IMR-90 (cell line): ENCODE measurements around the gene SYNE3. TPM values are rescaled to one million over a fixed set of nuclear protein-coding genes. Genes with fewer than 3 reads are reported as not detected.

Source experiments
- ATAC-seq: fragments of 200-7000 bp; cut with Tn5 transposase; 2 replicates; pipeline ENCODE4 v1.9.1; 2020; ENCODE audit warnings: low read depth, mild to moderate bottlenecking, moderate library complexity
- BruUV-seq: library from RNA; stranded (reverse); fragments of 400-500 nt; replicated peaks from 2 replicates; lab custom pipeline; 2021; lab: Mats Ljungman, UMichigan
- CTCF ChIA-PET: fragments of 300-600 bp; formaldehyde crosslinking; extraction: SDS; loops from one replicate; lab custom pipeline; 2021; ENCODE audit warnings: antibody characterized with exemption; lab: Yijun Ruan, JAX
- POLR2A ChIA-PET: fragments of 300-600 bp; sonication (Branson Sonifier 250); formaldehyde crosslinking; loops from one replicate; lab custom pipeline; 2022; ENCODE audit warnings: antibody characterized with exemption; ENCODE audit not compliant: unreplicated experiment; lab: Charles Lee
- DNase-seq: peaks from one replicate; pipeline ENCODE4 v3.0.0; 2013
- H2AFZ ChIP-seq: replicated peaks from 2 replicates; pipeline ENCODE3; 2013; ENCODE audit warnings: low read length, mild to moderate bottlenecking; ENCODE audit not compliant: poor library complexity
- H2AK5ac ChIP-seq: 2 replicates; pipeline ENCODE4 v1.6.1; 2013; ENCODE audit warnings: low read depth, low read length, inconsistent platforms
- H2AK9ac ChIP-seq: replicated peaks from 2 replicates; pipeline ENCODE3; 2013; ENCODE audit warnings: mild to moderate bottlenecking, low read depth, low read length, moderate library complexity; ENCODE audit not compliant: poor library complexity
- H2BK120ac ChIP-seq: 2 replicates; pipeline ENCODE4 v1.6.1; 2013; ENCODE audit warnings: low read depth, low read length, inconsistent platforms
- H2BK15ac ChIP-seq: 3 replicates; pipeline ENCODE4 v1.6.1; 2013; ENCODE audit warnings: low read depth, low read length, inconsistent platforms
- H2BK20ac ChIP-seq: 2 replicates; pipeline ENCODE4 v1.6.1; 2013; ENCODE audit warnings: low read depth, mild to moderate bottlenecking, inconsistent platforms, low read length, moderate library complexity
- H2BK5ac ChIP-seq: 2 replicates; pipeline ENCODE4 v1.6.1; 2013; ENCODE audit warnings: mild to moderate bottlenecking, low read depth, low read length, inconsistent platforms; ENCODE audit not compliant: poor library complexity, severe bottlenecking
- H3K14ac ChIP-seq: replicated peaks from 2 replicates; pipeline ENCODE4 v1.6.1; 2013; ENCODE audit warnings: low read depth, low read length, inconsistent platforms
- H3K18ac ChIP-seq: 2 replicates; pipeline ENCODE4 v1.6.1; 2013; ENCODE audit warnings: low read depth, low read length, control low read depth
- H3K23ac ChIP-seq: 2 replicates; pipeline ENCODE4 v1.6.1; 2013; ENCODE audit warnings: low read depth, low read length, inconsistent platforms
- H3K27ac ChIP-seq: 2 replicates; pipeline ENCODE4 v1.5.1; 2013; ENCODE audit warnings: mild to moderate bottlenecking, control low read depth, low read length; ENCODE audit not compliant: insufficient read depth
- H3K27me3 ChIP-seq: 2 replicates; pipeline ENCODE4 v1.6.1; 2013; ENCODE audit warnings: low read length; ENCODE audit not compliant: control insufficient read depth, insufficient read depth
- H3K36me3 ChIP-seq: 2 replicates; pipeline ENCODE4 v1.6.1; 2013; ENCODE audit warnings: low read length, mixed read lengths; ENCODE audit not compliant: control insufficient read depth, insufficient read depth
- H3K4ac ChIP-seq: 2 replicates; pipeline ENCODE4 v1.6.1; 2013; ENCODE audit warnings: low read depth, low read length, inconsistent platforms
- H3K4me1 ChIP-seq: 2 replicates; pipeline ENCODE4 v1.6.1; 2013; ENCODE audit warnings: low read length, mixed read lengths; ENCODE audit not compliant: control insufficient read depth, insufficient read depth
- H3K4me2 ChIP-seq: 2 replicates; pipeline ENCODE4 v1.6.1; 2013; ENCODE audit warnings: low read depth, mild to moderate bottlenecking, control low read depth, low read length, moderate library complexity
- H3K4me3 ChIP-seq: 2 replicates; pipeline ENCODE4 v1.5.1; 2013; ENCODE audit warnings: low read depth, mild to moderate bottlenecking, control low read depth, low read length, moderate library complexity; ENCODE audit not compliant: insufficient read depth
- H3K56ac ChIP-seq: 2 replicates; pipeline ENCODE4 v1.6.1; 2013; ENCODE audit warnings: low read length, inconsistent platforms; ENCODE audit not compliant: insufficient read depth; ENCODE audit errors: extremely low read depth
- H3K79me1 ChIP-seq, 2 experiments: 2 replicates each; pipeline ENCODE4 v1.6.1; 2013; ENCODE audit warnings: low read length in 2 of 2, inconsistent platforms in 1 of 2, low read depth in 1 of 2
- H3K9ac ChIP-seq: 2 replicates; pipeline ENCODE4 v1.6.1; 2013; ENCODE audit warnings: low read depth, low read length, control low read depth
- H3K9me1 ChIP-seq: 2 replicates; pipeline ENCODE4 v1.6.1; 2013; ENCODE audit warnings: low read length, inconsistent platforms; ENCODE audit not compliant: insufficient read depth
- H3K9me3 ChIP-seq: 2 replicates; pipeline ENCODE4 v1.6.1; 2013; ENCODE audit warnings: low read length; ENCODE audit not compliant: control insufficient read depth, insufficient read depth
- H4K20me1 ChIP-seq: 2 replicates; pipeline ENCODE4 v1.6.1; 2013; ENCODE audit warnings: low read length, inconsistent platforms; ENCODE audit not compliant: insufficient read depth
- H4K5ac ChIP-seq: 2 replicates; pipeline ENCODE4 v1.6.1; 2013; ENCODE audit warnings: mild to moderate bottlenecking, low read depth, low read length, control low read depth
- H4K8ac ChIP-seq, 2 experiments: 2 replicates each; pipeline ENCODE4 v1.6.1; 2013; ENCODE audit warnings: low read depth in 2 of 2, low read length in 2 of 2, control low read depth in 1 of 2, inconsistent platforms in 1 of 2
- H4K91ac ChIP-seq: 2 replicates; pipeline ENCODE4 v1.6.1; 2013; ENCODE audit warnings: low read depth, low read length, inconsistent platforms; ENCODE audit not compliant: insufficient read depth
- CEBPB ChIP-seq: IDR thresholded peaks from 2 replicates; pipeline ENCODE4 v1.6.1; 2012; ENCODE audit warnings: low read depth, low read length, improper control_type of control experiment
- WGBS, 2 experiments: methylation state at CpG; one replicate each; pipeline versions ENCODE4 v1.1.5 to v1.1.7; 2013; ENCODE audit warnings: missing lambda C conversion rate in 2 of 2; ENCODE audit not compliant: insufficient read length in 1 of 2; ENCODE audit errors: extremely low coverage in 2 of 2; 5-methylcytosine and 5-hydroxymethylcytosine counted together
- dilution Hi-C: fragments of 300-500 bp; cut with HindIII; formaldehyde crosslinking; loops from one replicate; pipeline ENCODE4 v1.14.3; 2018; ENCODE audit warnings: low sequenced_read_pairs; ENCODE audit not compliant: unreplicated experiment
- in situ Hi-C: fragments of 300-500 bp; cut with MboI; formaldehyde crosslinking; loops from 3 replicates; pipeline ENCODE4 v1.14.3; 2019; ENCODE audit warnings: low sequenced_read_pairs, inconsistent platforms, mixed read lengths
- intact Hi-C: fragments of 100-400 bp; cut with micrococcal nuclease; formaldehyde crosslinking; loops from 2 replicates; pipeline ENCODE4 v1.10.0; 2022
- polyA plus RNA-seq, 3 experiments: library from polyadenylated mRNA; depleted of rRNA; stranded (reverse); fragments of >200 nt; gene quantifications; 2 replicates each; pipeline ENCODE4 v1.2.3, GENCODE V29; 2012; ENCODE audit warnings: low replicate concordance in 1 of 3
- total RNA-seq: library from RNA; depleted of rRNA; stranded (reverse); fragments of >200 nt; gene quantifications from 2 replicates; pipeline ENCODE4 v1.2.3, GENCODE V29; 2012
- TF ChIP-seq, protein P1 (sequence below): fragments of 150-350 bp; IDR thresholded peaks from 2 replicates; pipeline ENCODE4 v1.6.1; 2016; ENCODE audit warnings: low read depth, mild to moderate bottlenecking, low read length, moderate library complexity, borderline replicate concordance

SYNE3 gene
- total and polyA plus RNA-seq, 2 of the 4 experiments (the other 2 are of a cell fraction) = 2.9 to 5.0 TPM

DNA sequence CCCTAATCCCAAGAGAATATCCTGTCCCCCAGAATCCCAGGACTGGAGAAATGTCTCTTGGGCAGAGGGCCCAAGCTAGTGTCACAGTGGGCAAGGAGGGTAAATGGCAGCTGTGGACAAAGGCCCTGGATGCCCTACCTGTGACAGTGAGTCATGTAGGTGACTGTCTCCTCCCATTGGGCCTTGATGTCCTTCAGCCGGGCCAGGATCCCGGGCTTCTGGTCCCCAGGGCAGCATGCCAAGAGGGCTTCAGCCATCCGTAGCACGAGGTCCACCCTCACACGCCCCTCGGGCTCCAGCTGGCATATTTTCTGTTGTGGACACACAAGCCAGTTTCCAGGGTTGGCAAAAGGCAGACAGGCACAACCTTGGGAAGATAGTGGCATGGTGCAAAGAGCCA, 48.8 kb downstream of the SYNE3 start:
- CTCF ChIA-PET = interaction anchor here (0.8 kb wide), 1 partner anchor 13 kb away, joined by 3 read pairs; no protein-coding TSS in a partner anchor
- ATAC-seq = no peak

More for the DNA sequence above, 48.8 kb downstream of the SYNE3 start:
- no peaks in the 10 kb centered on the region for H3K4me1 ChIP-seq
- H2BK5ac ChIP-seq = no peak overlapping the region
- 69% methylated on average over 6 of the region's 6 CpGs; no CpG with 5 or more reads in 1 of the 2 experiments for WGBS, 2 experiments
- no peak overlapping the region for H2BK120ac ChIP-seq
- H4K5ac ChIP-seq = no peak overlapping the region
- TF ChIP-seq, protein P1, sequence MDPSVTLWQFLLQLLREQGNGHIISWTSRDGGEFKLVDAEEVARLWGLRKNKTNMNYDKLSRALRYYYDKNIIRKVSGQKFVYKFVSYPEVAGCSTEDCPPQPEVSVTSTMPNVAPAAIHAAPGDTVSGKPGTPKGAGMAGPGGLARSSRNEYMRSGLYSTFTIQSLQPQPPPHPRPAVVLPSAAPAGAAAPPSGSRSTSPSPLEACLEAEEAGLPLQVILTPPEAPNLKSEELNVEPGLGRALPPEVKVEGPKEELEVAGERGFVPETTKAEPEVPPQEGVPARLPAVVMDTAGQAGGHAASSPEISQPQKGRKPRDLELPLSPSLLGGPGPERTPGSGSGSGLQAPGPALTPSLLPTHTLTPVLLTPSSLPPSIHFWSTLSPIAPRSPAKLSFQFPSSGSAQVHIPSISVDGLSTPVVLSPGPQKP = no peak
- TF ChIP-seq CEBPB = no peak
- H3K4ac ChIP-seq = no peak overlapping the region
- H3K36me3 ChIP-seq = peaks cover 3% of the 10 kb centered on the region; the same call in 1 of the 2 replicates
- H3K9ac ChIP-seq = no peak overlapping the region
- H2AK9ac ChIP-seq = no peak overlapping the region
- no peak overlapping the region for H4K91ac ChIP-seq
- H3K18ac ChIP-seq = no peak overlapping the region
- H2AK5ac ChIP-seq = no peak overlapping the region
- POLR2A ChIA-PET = no interaction called here
- H4K8ac ChIP-seq = no peak overlapping the region
- H3K4me2 ChIP-seq = no peak overlapping the region
- dilution Hi-C loops (no loop called here), in situ Hi-C loops (no loop called here), intact Hi-C loops (no loop called here)
- no peaks in the 10 kb centered on the region for H3K9me3 ChIP-seq
- H2BK15ac ChIP-seq = no peak overlapping the region
- BruUV-seq = no TSS peak
- DNase-seq = no peak
- H3K27me3 ChIP-seq = no peaks in the 10 kb centered on the region
- no peak overlapping the region for H3K4me3 ChIP-seq
- no peaks in the 10 kb centered on the region for H4K20me1 ChIP-seq
- H3K27ac ChIP-seq = no peak overlapping the region
- peaks cover 7% of the 10 kb centered on the region; the same call in 1 of the 2 replicates for H3K9me1 ChIP-seq
- no peak overlapping the region for H3K14ac ChIP-seq
- no peak overlapping the region for H2BK20ac ChIP-seq
- no peaks in the 10 kb centered on the region for H3K79me1 ChIP-seq
- no peak overlapping the region for H3K23ac ChIP-seq
- H3K56ac ChIP-seq = no peak overlapping the region
- no peak overlapping the region for H2AFZ ChIP-seq
